G401 (cell line): Measurements from ENCODE around the gene ING5. TPM values are rescaled to one million over a fixed set of nuclear protein-coding genes. Genes with fewer than 3 reads are reported as not detected.

ENCODE experiments used
- DNase-seq: peaks from one replicate; pipeline ENCODE4 v3.0.0-alpha.2; 2015; ENCODE audit warnings: low spot score
- in situ Hi-C: cut with HindIII; loops from 2 replicates; pipeline ENCODE4 v1.10.0; 2016; ENCODE audit warnings: low sequenced_read_pairs, mixed read lengths
- total RNA-seq: library from RNA; depleted of rRNA; stranded (reverse); fragments of >200 nt; shearing (Covaris generic); gene quantifications from 2 replicates; pipeline ENCODE4 v1.2.3, GENCODE V29; 2014; rRNA removed

Gene ING5
- total RNA-seq, 1 experiment from 2014 or later: 65.8 TPM

- in situ Hi-C loops: no loop called here
Measured at GRCh38 chr2:241770185-241770935, 68.5 kb downstream of the ING5 start.

GRCh38 chr2:241770936-241771285 is 69.1 kb downstream of the ING5 start:
- no peak for DNase-seq
- in situ Hi-C loops: no loop called here

More at GRCh38 chr2:241770185-241770935, 68.5 kb downstream of the ING5 start:
- DNase-seq: no peak

GRCh38 chr2:241771286-241772062 is 69.6 kb downstream of the ING5 start:
- in situ Hi-C loops: no loop called here
- DNase-seq: no peak

GRCh38 chr2:241772063-241772499 is 70.2 kb downstream of the ING5 start:
- in situ Hi-C loops: no loop called here

GRCh38 chr2:241773511-241774418 is 71.9 kb downstream of the ING5 start:
- in situ Hi-C loops: no loop called here
- DNase-seq: no peak

More at GRCh38 chr2:241772063-241772499, 70.2 kb downstream of the ING5 start:
- DNase-seq: no peak

GRCh38 chr2:241774419-241775222 is 72.8 kb downstream of the ING5 start:
- DNase-seq: no peak
- in situ Hi-C loops: no loop called here

GRCh38 chr2:241775223-241776177 is 73.7 kb downstream of the ING5 start:
- in situ Hi-C loops: no loop called here
- no peak for DNase-seq

GRCh38 chr2:241776336-241777169 is 74.7 kb downstream of the ING5 start, which contains the start of gene GAL3ST2:
Gene GAL3ST2 (plus strand): TSS chr2:241776822. CDS start chr2:241776956, 134 bp downstream.
- DNase-seq: no peak
- in situ Hi-C loops: no loop called here

- in situ Hi-C loops: no loop called here
- DNase-seq: no peak
Measured at GRCh38 chr2:241777170-241777685, 75.4 kb downstream of the ING5 start.

- in situ Hi-C loops: no loop called here
- DNase-seq: no peak
Measured at GRCh38 chr2:241777686-241778627, 76.1 kb downstream of the ING5 start.

Other genes starting within 250 kb of the ING5 start
- gene STK25, start 193.5 kb upstream of the ING5 start, total RNA-seq: 299 and 330 TPM in 2 replicates
- gene BOK, start 143.3 kb upstream of the ING5 start, total RNA-seq: 26.9 and 36.3 TPM in 2 replicates
- gene THAP4, start 64.9 kb upstream of the ING5 start, total RNA-seq: 85.0 and 86.2 TPM in 2 replicates
- 71.2 and 118 TPM in 2 replicates for gene ATG4B, start 64.3 kb upstream of the ING5 start, total RNA-seq
- 52.0 and 57.9 TPM in 2 replicates for gene DTYMK, start 15.2 kb upstream of the ING5 start, total RNA-seq
- gene D2HGDH, start 32.6 kb downstream of the ING5 start, total RNA-seq: 48.4 and 50.7 TPM in 2 replicates
- not detected in 2 replicates for gene GAL3ST2, start 74.8 kb downstream of the ING5 start, total RNA-seq
- not detected in 2 replicates for gene NEU4, start 107.2 kb downstream of the ING5 start, total RNA-seq
- gene PDCD1, start 156.9 kb downstream of the ING5 start, total RNA-seq: 0.62 TPM in 1 of 2 replicates, not detected in the other
- gene RTP5, start 167.7 kb downstream of the ING5 start, total RNA-seq: not detected in 2 replicates